Limb (tissue), 2 donors: ENCODE measurements around the gene HIRA.
"Not testable (repeated sequence)": the region's sequence is repeated elsewhere in the genome, so short reads cannot be mapped to it uniquely, and the experiment has no call there.

Experiments used
- DNase-seq, 2 donors: peaks; one replicate each; pipeline ENCODE4 v3.0.0-alpha.2; 2016; ENCODE audit errors: extremely low spot score in 2 of 2

HIRA gene

GRCh38 chr22:19463491-19464469 lies 32.2 kb upstream of the HIRA start:
- no peak for DNase-seq

GRCh38 chr22:19463008-19463407 lies 31.5 kb upstream of the HIRA start:
- no peak for DNase-seq

GRCh38 chr22:19461506-19461905 lies 30.0 kb upstream of the HIRA start:
- no peak for DNase-seq

- DNase-seq = no peak
These were observed 28.5 kb upstream of the HIRA start for GRCh38 chr22:19460036-19460435.

- DNase-seq = no peak
These were observed 26.4 kb upstream of the HIRA start for GRCh38 chr22:19457828-19458428.

GRCh38 chr22:19456541-19456940 lies 25.0 kb upstream of the HIRA start:
- DNase-seq = no peak

- no peak for DNase-seq
These were observed 24.2 kb upstream of the HIRA start for GRCh38 chr22:19455585-19456370.

GRCh38 chr22:19455033-19455432 lies 23.5 kb upstream of the HIRA start:
- DNase-seq = no peak

GRCh38 chr22:19454156-19454555 lies 22.6 kb upstream of the HIRA start:
- DNase-seq = no peak

GRCh38 chr22:19453718-19454117 lies 22.2 kb upstream of the HIRA start:
- no peak for DNase-seq

- DNase-seq = no peak
These were observed 20.0 kb upstream of the HIRA start for GRCh38 chr22:19451570-19451969.

- no peak for DNase-seq
These were observed 19.0 kb upstream of the HIRA start for GRCh38 chr22:19450363-19451175.

GRCh38 chr22:19449422-19449767 lies 17.9 kb upstream of the HIRA start:
- DNase-seq = no peak

- no peak for DNase-seq
These were observed 17.3 kb upstream of the HIRA start for GRCh38 chr22:19448739-19449421.

- DNase-seq = peak; percentile 36 to 70
These were observed 16.6 kb upstream of the HIRA start for GRCh38 chr22:19448076-19448607.

- peak; percentile 92 to 95 for DNase-seq
These were observed 16.0 kb upstream of the HIRA start, which contains the start of gene C22orf39 for GRCh38 chr22:19447330-19448075. C22orf39 (minus strand) TSS chr22:19447711; CDS start chr22:19447688, 23 bp downstream.

- DNase-seq = no peak
These were observed 15.2 kb upstream of the HIRA start for GRCh38 chr22:19446603-19447329.

GRCh38 chr22:19445279-19445982 lies 13.9 kb upstream of the HIRA start:
- DNase-seq = not testable (repeated sequence)
